ENCODE results near the gene UBL7.
A peak's percentile ranks its signal among the peaks of the same experiment; 100 is the strongest.

Gene UBL7

GRCh38 chr15:74406992-74407705 is 53.8 kb downstream of the UBL7 start:
- peak; percentile 98 for DNase-seq (ENCODE audit: low read depth)

GRCh38 chr15:74406517-74406916 is 54.4 kb downstream of the UBL7 start:
- no peak for DNase-seq (ENCODE audit: low read depth)

- no peak for DNase-seq (ENCODE audit: low read depth)
Observed at GRCh38 chr15:74405823-74406222, 55.1 kb downstream of the UBL7 start.

GRCh38 chr15:74403991-74404563 is 56.9 kb downstream of the UBL7 start:
- DNase-seq (ENCODE audit: low read depth): no peak

- DNase-seq (ENCODE audit: low read depth): no peak
Observed at GRCh38 chr15:74403588-74403919, 57.4 kb downstream of the UBL7 start.

- no peak for DNase-seq (ENCODE audit: low read depth)
Observed at GRCh38 chr15:74402873-74403587, 57.9 kb downstream of the UBL7 start.

GRCh38 chr15:74402337-74402841 is 58.6 kb downstream of the UBL7 start:
- DNase-seq (ENCODE audit: low read depth): no peak

GRCh38 chr15:74400915-74401757 is 59.8 kb downstream of the UBL7 start:
- DNase-seq (ENCODE audit: low read depth): no peak

- DNase-seq (ENCODE audit: low read depth): no peak
Observed at GRCh38 chr15:74400313-74400860, 60.6 kb downstream of the UBL7 start.

GRCh38 chr15:74399511-74400312 is 61.2 kb downstream of the UBL7 start:
- DNase-seq (ENCODE audit: low read depth): no peak

- DNase-seq (ENCODE audit: low read depth): no peak
Observed at GRCh38 chr15:74399100-74399499, 61.9 kb downstream of the UBL7 start.

GRCh38 chr15:74398183-74398582 is 62.8 kb downstream of the UBL7 start:
- no peak for DNase-seq (ENCODE audit: low read depth)

- no peak for DNase-seq (ENCODE audit: low read depth)
Observed at GRCh38 chr15:74397239-74398068, 63.5 kb downstream of the UBL7 start.

- peak; percentile 93 for DNase-seq (ENCODE audit: low read depth)
Observed at GRCh38 chr15:74396445-74397238, 64.3 kb downstream of the UBL7 start.

GRCh38 chr15:74396146-74396438 is 64.9 kb downstream of the UBL7 start:
- DNase-seq (ENCODE audit: low read depth): no peak
